Measurements from ENCODE around the gene NTNG1.

The NTNG1 gene

GRCh38 chr1:107344268-107344760 is 203.5 kb downstream of the NTNG1 start:
- no peak for DNase-seq

DNA sequence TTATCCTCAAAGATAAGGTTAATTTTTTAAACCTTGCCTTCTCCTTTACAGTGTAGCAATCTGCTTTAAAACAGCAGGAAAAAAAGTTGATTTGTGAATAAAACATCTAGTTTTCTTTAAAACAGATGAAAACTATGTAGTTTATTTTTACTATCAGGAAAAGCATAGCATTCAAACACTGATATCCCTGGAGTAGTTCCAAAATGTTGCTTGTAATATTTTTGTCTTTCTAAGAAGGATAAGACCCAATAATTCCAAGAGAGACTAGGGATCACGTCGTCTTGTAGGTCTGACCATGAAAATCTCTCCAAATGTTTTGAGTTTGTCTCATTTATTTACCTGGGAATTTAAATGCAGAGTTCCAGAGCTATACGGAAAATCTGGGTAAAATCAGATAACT is 204.0 kb downstream of the NTNG1 start:
- DNase-seq = no peak

DNA sequence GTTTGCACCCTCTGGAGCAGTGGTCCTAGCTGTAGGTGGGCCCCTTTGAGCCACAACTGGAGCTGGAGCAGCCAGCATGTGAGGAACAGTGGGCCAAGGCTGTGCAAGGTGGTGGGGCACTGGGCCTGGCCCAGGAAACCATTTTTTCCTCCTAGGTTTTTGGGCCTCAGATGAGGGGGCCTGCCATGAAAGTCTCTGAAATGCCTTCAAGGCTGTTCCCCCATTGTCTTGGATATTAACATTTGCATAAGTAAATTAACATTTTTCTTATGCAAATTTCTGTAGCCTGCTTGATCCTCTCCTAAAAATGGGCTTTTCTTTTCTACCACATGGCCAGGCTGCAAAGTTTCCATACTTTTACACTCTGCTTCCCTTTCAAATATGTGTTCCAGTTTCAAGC is 212.0 kb downstream of the NTNG1 start:
- no peak for DNase-seq

- no peak for DNase-seq
Measured at GRCh38 chr1:107357376-107357775, 216.5 kb downstream of the NTNG1 start.

GRCh38 chr1:107358619-107359327 is 217.9 kb downstream of the NTNG1 start:
- DNase-seq = no peak

DNA sequence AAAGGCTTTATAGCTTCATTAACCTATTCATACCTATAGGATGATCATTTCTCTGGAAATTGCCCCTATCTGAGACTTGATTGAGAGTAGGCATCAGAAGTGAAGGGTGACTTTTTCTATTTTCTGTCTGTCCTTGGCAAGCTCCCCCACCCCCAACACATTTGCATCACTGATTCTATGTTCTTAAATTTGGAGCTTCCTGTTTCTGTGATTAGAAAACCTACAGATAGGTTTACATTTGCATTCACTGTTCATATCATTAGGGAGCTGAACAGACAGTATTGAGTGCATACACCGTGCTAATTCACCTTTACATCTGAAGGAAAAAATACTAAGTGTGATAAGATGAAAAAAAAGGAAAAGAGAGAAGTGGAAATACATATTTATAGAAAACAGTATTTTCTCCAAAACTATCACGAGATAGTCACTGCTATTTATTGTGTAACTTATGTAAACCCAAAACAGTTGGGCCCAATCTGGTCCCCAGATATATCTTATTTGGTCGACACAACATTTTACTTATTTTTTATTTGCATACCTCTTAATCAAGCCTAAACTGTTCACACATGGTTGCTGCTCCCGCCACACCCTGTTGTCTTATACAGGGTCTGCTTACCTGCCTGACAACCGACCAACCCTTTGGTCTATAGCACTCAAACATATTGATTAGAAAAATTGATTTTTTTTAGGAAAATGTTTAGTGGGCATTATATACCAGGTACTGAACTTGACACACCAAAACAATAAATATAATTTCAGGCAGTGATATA is 218.8 kb downstream of the NTNG1 start:
- no peak for DNase-seq

DNA sequence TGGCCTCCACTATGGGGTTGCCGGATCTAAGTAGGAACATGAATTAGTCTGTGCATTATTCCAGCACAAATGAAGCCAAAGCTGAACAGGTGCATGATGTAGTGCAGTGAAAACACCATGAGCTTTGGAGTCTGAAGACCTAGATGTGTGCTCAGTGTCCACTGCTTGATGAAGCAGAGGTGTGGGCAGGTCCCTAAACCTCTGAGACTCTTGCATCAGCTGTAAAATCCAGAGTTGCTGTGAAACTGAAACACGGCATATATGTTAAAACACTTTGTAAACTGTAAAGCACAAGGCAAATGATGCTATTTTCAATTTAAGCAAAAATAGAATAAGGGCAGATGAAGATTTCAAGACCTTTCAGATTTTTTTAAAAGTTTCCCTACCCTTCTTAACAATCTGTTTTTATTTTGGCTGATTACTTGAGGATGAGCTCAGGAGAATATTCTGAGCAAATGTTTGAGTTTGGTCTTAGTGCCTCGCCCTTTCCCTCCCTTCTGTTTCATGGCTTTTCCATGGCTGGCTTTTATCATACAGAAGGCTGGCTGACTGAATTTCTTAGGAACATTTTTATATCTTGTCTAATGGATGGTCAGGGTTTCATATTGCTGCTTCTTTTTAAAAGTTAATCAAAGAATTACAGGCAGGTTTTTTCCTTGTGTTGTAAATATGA is 221.8 kb downstream of the NTNG1 start:
- no peak for DNase-seq

DNA sequence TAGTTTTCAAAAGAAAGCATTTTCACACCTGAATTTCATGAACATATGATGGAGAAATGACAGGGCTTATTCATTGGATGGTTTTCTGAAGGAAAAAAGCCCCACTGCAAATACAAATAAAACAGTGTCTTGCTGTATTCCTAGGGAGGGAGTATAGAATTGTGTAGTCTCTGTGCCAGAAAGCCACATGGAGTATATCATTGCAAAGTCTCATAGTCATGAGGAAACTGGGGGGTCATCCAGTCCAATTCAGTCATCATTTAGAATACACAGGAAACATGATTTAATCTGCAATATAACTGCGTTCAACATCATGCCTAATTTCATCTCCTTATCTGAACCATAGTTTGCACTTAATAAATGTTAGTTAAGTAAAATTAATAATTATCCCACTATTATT is 222.3 kb downstream of the NTNG1 start:
- DNase-seq = no peak

- DNase-seq = no peak
Measured at GRCh38 chr1:107365527-107366240, 224.8 kb downstream of the NTNG1 start.

DNA sequence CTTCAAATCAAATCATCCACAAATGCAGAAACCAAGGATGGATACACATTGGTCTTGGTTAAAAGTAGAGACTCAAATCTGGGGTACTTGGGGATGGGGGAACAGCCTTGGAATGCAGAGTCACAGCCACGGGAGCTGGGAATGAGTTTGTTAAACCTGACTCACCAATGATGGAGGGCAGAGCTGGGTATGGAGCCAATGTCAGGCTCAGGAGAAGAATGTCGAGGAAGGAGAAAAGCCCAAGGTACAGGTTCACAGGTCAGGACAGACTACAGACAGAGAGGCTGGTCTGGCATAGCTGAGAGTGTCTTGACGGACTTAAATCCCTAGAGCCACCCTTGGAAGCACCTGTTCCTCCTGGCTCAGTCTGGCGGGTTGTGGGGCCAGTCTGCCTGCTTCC is 237.6 kb downstream of the NTNG1 start:
- DNase-seq = no peak

GRCh38 chr1:107378866-107379265 is 238.0 kb downstream of the NTNG1 start:
- DNase-seq = no peak

DNA sequence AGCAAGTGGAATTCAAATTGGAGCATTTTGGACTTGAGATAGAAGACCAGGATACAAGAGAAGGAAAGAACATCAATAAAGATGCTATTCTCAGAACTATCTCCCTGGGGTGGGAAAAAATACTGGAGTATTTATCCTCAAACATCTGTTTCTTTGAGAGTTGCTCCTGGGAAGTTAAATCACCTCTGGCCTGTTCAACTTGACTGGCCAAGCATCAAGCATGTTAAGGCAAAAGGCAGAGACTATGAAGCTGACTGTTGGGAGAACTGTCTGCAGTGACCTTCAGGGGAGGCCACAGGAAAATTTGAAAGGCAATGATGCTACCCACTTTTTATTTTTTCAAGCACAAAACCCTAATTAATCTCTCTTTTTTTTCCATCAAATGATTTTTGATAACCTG is 239.0 kb downstream of the NTNG1 start:
- DNase-seq = no peak

GRCh38 chr1:107389410-107390396 is 248.9 kb downstream of the NTNG1 start:
- DNase-seq = no peak

GRCh38 chr1:107394301-107394700 is 253.5 kb downstream of the NTNG1 start:
- DNase-seq = no peak

DNA sequence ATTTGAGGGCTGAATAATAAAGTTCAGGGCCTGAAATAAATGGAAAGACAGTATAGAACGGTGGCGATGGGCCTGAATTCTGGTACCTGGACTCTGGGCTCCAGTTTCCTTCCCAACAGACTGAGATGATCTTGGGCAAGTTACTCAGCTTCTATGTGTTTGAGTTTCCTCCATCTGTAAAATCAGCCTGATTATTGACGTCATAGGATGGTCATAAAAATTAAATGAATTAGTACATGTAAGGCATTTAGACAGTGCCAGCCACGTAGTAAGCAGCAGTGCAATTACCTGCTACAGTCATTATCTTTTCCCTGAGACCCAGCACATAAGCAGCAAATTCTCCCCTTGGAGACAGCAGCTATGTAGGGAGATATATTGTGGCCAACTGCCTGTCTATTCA is 260.9 kb downstream of the NTNG1 start:
- no peak for DNase-seq

DNA sequence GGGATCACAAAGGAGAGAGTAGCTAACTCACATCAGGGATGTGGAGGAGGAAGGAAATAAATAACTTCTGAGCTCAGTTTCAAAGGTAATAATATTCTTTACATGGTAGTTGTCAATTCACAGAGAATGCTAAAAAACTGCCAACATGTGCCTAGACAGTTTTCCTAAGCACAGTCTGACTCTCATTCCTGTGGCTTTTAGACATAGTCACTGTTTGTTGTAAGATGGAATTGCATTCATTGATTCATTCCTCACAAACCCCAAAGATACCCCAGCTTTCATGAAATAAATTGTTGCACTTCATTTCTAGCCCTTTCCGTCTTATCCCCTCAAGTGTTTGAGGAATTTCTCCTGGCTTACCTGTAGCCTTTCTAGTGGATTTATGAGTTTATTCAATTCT is 263.9 kb downstream of the NTNG1 start:
- no peak for DNase-seq

GRCh38 chr1:107405236-107405635 is 264.4 kb downstream of the NTNG1 start:
- no peak for DNase-seq

- no peak for DNase-seq
Measured at GRCh38 chr1:107407011-107407410, 266.2 kb downstream of the NTNG1 start.

- no peak for DNase-seq
Measured at GRCh38 chr1:107413546-107413945, 272.7 kb downstream of the NTNG1 start.

DNA sequence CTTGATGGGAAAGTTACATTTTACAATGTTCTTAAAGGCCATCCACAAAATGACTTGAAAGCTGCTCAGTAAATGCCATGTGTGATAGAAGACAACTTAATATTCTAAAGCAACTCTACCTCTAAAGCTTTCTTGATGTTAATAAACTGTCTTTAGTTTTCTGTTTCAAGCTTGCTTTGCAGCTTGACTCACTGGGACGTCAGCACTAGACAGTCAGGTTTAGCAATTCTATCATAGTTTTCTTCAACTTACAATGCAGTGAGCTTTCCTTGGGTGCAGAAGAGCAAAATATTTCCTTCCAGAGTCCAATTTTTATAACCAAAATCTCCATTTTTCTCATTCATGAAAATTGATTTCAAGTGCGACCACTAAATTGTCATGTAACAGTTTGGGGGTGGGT is 273.1 kb downstream of the NTNG1 start:
- no peak for DNase-seq

DNA sequence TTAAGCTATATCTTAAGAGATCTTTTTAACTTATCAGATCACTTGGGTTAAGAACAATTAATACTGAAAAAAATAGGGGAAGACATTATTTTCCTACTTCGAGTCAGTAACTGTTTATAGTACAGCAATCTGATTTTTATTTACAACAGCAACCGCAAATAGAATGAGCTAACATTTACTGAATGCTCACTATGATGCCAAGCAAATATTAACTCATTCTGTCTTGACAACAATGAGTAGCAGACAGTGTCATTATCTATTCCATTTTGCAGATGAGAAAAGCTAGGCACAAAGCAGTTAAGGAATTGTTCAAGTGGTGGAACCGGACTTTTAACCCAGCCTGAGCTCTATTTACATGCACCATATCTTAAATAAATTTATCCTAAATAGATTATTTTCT is 273.7 kb downstream of the NTNG1 start:
- no peak for DNase-seq

GRCh38 chr1:107415241-107415640 is 274.4 kb downstream of the NTNG1 start:
- DNase-seq = no peak

Measured in activated CD4-positive, CD25-positive, alpha-beta regulatory T cell (primary cell).